Epithelial cell of proximal tubule (primary cell): Measurements from ENCODE around the gene RASL10B. TPM values are rescaled to one million over a fixed set of nuclear protein-coding genes. Genes with fewer than 3 reads are reported as not detected.
"Not testable (repeated sequence)": the region's sequence is repeated elsewhere in the genome, so short reads cannot be mapped to it uniquely, and the experiment has no call there.

ENCODE experiments used
- DNase-seq: peaks from one replicate; pipeline ENCODE4 v3.0.0-alpha.2; 2011; ENCODE audit warnings: low read depth
- H3K4me3 ChIP-seq: 2 replicates; pipeline ENCODE4 v1.5.1; 2011; ENCODE audit warnings: low read depth, mild to moderate bottlenecking, low read length
- total RNA-seq: library from RNA; depleted of rRNA; stranded (reverse); fragments of >200 nt; gene quantifications from 2 replicates; pipeline ENCODE4 v1.2.3, GENCODE V29; 2015
- TF ChIP-seq, protein P1 (sequence below): conservative IDR thresholded peaks from 2 replicates; pipeline ENCODE4 v1.5.1; 2012; ENCODE audit warnings: low read depth, mild to moderate bottlenecking, low read length

The RASL10B gene
- total RNA-seq, 1 donor from 2014 or later: 0.92 TPM

DNA sequence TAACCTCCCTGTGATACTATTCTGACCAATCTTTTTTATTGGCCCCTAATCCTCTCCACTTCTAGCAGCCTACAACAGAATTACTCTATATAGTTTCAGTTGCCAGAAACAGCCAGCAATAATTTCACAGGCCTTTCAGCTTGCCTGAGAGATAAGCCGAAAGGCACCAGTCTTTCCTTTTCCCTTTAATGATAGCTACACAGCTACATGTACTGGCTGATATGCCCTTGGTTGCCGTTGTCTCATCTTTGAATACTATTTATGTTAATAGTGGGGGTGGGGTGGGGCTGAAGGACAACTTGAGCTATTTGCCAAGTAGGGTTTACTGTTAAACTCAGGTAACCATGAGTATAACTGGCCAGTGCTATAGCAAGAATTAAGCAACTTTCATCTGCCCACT, 35.8 kb upstream of the RASL10B start:
- TF ChIP-seq, protein P1, sequence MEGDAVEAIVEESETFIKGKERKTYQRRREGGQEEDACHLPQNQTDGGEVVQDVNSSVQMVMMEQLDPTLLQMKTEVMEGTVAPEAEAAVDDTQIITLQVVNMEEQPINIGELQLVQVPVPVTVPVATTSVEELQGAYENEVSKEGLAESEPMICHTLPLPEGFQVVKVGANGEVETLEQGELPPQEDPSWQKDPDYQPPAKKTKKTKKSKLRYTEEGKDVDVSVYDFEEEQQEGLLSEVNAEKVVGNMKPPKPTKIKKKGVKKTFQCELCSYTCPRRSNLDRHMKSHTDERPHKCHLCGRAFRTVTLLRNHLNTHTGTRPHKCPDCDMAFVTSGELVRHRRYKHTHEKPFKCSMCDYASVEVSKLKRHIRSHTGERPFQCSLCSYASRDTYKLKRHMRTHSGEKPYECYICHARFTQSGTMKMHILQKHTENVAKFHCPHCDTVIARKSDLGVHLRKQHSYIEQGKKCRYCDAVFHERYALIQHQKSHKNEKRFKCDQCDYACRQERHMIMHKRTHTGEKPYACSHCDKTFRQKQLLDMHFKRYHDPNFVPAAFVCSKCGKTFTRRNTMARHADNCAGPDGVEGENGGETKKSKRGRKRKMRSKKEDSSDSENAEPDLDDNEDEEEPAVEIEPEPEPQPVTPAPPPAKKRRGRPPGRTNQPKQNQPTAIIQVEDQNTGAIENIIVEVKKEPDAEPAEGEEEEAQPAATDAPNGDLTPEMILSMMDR: no peak
- no peak for DNase-seq
- no peak overlapping the region for H3K4me3 ChIP-seq

GRCh38 chr17:35698800-35699199, 32.6 kb upstream of the RASL10B start:
- TF ChIP-seq, protein P1: no peak
- H3K4me3 ChIP-seq: no peak overlapping the region

DNA sequence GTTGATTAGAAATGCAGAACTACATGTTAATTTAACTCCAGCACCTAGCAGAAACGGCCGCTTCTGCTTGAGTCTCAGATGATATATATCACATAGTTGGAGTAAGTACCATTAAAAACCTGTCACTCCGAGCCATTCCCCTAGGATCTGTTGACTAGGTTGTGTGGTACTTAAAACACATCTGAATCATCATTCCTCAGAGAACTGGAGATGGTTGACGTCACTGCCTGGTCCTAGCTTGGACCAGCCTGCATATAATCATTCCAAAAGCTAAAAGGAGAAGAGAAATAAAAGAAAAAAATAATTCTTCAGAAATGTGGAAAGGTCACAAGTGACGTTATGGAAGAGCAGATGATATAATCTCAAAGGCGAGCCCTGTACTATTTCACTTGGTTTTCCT, 31.3 kb upstream of the RASL10B start:
- TF ChIP-seq, protein P1: no peak
- H3K4me3 ChIP-seq: no peak overlapping the region

More at GRCh38 chr17:35698800-35699199, 32.6 kb upstream of the RASL10B start:
- DNase-seq: no peak

DNA sequence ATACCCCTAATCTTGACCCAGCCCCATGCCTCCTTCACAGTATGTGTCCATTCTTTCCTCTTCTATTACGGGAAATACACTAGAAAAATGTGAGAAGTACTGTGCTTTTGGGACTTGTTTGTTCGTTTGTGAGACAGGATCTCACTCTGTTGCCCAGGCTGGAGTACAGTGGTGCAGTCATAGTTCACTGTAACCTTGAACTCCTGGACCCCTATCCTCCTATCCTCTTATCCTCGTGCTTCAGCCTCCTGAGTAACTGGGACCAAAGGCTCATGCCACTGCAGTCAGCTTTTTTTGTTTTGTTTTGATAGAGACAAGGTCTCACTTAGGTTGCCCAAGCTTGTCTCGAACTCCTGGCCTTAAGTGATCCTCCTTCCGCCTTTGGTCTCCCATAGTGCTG, 29.9 kb upstream of the RASL10B start:
- no peak overlapping the region for H3K4me3 ChIP-seq
- TF ChIP-seq, protein P1: no peak
- no peak for DNase-seq

More for the DNA sequence above, 31.3 kb upstream of the RASL10B start:
- no peak for DNase-seq

- DNase-seq, H3K4me3 ChIP-seq: not testable (repeated sequence)
These were observed 28.1 kb upstream of the RASL10B start for GRCh38 chr17:35703308-35703707.

- no peak overlapping the region for H3K4me3 ChIP-seq
- DNase-seq: no peak
- TF ChIP-seq, protein P1: no peak
These were observed 26.2 kb upstream of the RASL10B start for GRCh38 chr17:35705230-35705629.

- TF ChIP-seq, protein P1: no peak
- H3K4me3 ChIP-seq: no peak overlapping the region
- no peak for DNase-seq
These were observed 25.7 kb upstream of the RASL10B start for GRCh38 chr17:35705705-35706104.
